ENCODE data around the gene SMIM38.

The SMIM38 gene

DNA sequence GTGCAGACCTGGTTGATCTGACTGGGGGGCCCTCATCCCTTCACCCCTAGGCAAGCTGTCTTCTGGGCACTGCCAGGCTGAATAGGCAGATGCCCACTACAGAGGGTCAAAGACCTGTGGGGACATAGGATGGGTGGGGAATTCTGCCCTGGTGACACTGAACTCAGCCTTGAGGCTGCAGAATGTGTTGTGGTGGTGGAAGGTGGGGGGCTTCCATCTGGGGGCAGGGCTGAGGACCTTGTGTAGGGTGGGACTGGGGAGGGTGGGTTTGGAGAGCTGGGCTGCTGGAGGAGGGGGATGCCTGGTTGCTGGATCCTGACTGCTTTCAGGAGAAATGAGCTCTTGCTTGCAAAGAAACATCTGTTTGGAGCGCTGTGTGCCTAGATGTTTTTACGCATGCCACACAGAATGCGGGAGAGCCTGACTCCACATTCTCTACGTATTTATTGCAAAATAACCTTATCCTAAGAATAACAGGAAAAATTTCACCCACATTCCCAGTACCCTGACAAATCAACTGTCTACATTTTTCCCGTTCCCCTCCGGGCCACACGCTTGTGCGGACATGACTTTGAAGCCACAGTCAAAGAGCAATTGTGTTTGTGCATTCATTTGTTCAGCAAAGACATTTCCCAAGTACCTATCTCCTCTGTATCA, 18.3 kb downstream of the SMIM38 start:
- TF ChIP-seq, protein P1, sequence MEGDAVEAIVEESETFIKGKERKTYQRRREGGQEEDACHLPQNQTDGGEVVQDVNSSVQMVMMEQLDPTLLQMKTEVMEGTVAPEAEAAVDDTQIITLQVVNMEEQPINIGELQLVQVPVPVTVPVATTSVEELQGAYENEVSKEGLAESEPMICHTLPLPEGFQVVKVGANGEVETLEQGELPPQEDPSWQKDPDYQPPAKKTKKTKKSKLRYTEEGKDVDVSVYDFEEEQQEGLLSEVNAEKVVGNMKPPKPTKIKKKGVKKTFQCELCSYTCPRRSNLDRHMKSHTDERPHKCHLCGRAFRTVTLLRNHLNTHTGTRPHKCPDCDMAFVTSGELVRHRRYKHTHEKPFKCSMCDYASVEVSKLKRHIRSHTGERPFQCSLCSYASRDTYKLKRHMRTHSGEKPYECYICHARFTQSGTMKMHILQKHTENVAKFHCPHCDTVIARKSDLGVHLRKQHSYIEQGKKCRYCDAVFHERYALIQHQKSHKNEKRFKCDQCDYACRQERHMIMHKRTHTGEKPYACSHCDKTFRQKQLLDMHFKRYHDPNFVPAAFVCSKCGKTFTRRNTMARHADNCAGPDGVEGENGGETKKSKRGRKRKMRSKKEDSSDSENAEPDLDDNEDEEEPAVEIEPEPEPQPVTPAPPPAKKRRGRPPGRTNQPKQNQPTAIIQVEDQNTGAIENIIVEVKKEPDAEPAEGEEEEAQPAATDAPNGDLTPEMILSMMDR (IDR thresholded peaks at IDR 0.05; ENCODE audit: extremely low read depth, insufficient read depth, missing control alignments) = no peak
- in situ Hi-C loops (cut with MboI; ENCODE audit: low pct_unique_long_range_greater_than_20kb, low sequenced_read_pairs, unreplicated experiment) = no loop called here
- no peak for DNase-seq (ENCODE audit: low spot score)

DNA sequence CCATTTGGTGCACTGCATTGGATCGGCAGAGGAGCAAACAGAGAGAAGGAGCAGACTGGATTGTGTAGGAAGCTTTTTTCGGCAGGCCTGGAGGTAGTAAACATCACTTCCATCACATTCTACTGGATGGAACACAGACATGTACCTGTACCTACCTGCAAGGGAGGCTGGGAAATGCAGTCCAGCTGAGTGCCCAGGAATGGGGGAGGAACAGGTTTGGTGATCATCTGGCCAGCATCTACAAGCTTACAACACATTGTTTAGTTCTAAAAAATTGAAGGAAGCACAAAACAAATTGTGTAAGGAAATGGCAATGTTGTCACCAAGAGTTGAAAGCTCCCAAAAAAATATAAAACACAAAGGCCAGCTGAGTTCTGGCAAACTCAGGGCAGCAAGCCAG, 19.1 kb downstream of the SMIM38 start:
- no peak for DNase-seq (ENCODE audit: low spot score)
- TF ChIP-seq, protein P1 (IDR thresholded peaks at IDR 0.05; ENCODE audit: extremely low read depth, insufficient read depth, missing control alignments) = no peak
- in situ Hi-C loops (cut with MboI; ENCODE audit: low pct_unique_long_range_greater_than_20kb, low sequenced_read_pairs, unreplicated experiment) = no loop called here

DNA sequence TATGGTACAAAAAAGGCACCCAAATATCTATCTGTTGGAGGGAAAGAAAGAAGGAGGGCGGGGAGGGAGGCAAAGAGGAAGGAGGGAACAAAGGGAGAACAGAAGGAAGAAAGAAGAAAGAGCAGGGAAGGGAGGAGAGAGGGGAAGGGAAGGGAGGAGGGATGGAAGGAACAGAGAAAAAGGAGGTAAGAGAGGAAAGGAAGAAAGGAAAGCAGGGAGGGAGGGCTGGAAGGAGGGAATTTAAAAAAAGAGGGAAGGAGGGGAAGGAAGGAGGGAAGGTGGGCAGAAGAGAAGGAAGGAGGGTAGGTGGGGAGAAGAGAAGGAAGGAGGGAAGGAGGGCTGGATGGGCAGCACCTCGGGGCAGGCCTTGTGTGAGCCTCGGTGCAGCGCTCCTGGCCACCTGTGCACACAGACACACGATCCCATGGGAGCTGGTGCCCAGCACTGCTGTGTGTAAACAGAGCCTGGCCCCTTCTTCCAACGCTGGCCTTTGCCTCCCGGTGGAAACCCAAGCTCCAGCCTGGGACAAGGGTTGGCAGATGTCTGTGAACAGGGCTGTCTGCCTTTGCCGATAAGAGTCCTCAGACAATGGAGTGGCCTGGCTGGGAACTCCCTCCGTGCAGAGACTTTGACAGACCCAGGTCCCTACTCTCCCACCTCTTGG, 23.2 kb downstream of the SMIM38 start:
- TF ChIP-seq, protein P1 (IDR thresholded peaks at IDR 0.05; ENCODE audit: extremely low read depth, insufficient read depth, missing control alignments) = no peak
- in situ Hi-C loops (cut with MboI; ENCODE audit: low pct_unique_long_range_greater_than_20kb, low sequenced_read_pairs, unreplicated experiment) = no loop called here
- DNase-seq (ENCODE audit: low spot score) = no peak

DNA sequence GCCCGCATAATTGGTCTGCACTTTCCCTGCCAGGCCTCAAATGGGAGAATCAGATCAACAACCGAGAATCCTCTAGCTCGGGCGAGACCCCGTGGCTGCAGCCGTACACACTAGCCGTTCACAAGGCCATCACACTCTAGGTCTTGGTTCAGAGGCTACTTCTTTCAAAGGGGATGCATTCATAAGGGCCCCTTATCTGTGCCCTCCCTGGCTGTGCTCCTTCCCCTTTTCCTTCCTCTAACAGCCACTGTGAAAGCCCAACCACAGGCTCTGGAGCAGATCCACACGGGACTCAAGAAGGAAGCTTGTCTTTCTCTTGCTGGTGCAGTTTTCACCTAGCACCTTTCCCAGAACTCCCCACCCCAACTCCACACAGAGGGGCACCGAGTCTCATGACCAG, 24.5 kb downstream of the SMIM38 start:
- TF ChIP-seq, protein P1 (IDR thresholded peaks at IDR 0.05; ENCODE audit: extremely low read depth, insufficient read depth, missing control alignments) = no peak
- DNase-seq (ENCODE audit: low spot score) = no peak
- in situ Hi-C loops (cut with MboI; ENCODE audit: low pct_unique_long_range_greater_than_20kb, low sequenced_read_pairs, unreplicated experiment) = no loop called here

DNA sequence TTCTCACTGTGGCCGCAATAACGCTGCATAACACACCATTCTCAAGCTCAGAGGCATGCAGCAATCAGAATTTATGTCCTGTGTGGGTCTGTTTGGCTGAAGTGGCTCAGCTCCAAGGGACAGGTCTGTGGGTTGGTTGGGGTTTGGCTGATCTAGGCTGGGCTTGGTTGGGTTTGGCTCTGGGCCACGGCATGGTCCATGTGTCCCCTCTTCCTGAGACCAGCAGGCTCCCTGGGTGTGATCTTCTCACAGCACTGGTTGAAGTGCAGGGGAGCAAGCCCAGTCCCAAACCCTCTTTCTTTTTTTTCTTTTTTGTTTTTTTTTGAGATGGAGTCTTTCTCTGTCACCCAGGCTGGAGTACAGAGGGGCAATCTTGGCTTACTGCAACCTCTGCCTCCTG, 25.0 kb downstream of the SMIM38 start:
- TF ChIP-seq, protein P1 (IDR thresholded peaks at IDR 0.05; ENCODE audit: extremely low read depth, insufficient read depth, missing control alignments) = no peak
- in situ Hi-C loops (cut with MboI; ENCODE audit: low pct_unique_long_range_greater_than_20kb, low sequenced_read_pairs, unreplicated experiment) = no loop called here
- DNase-seq (ENCODE audit: low spot score) = no peak

DNA sequence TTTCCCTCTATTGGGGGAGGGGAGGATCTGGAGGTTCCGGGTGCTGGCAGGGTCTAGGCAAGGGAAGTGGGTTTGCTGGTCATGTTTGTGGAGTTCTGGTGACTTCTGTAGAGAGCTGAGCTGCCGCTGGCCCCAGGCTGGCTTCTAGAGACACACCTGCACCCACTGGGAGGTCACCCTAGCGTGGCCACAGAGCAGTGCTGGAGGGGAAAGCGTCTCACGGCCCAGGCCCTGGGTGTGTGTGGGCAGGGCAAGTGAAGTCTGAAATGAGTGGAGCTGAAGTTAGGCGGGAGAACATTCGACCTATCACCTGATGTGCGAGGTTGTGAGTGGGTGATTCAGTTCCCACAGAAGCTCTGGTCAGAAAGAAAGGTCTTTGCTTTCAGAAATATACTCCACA, 27.9 kb downstream of the SMIM38 start:
- peak; percentile 73 for DNase-seq (ENCODE audit: low spot score)
- TF ChIP-seq, protein P1 (IDR thresholded peaks at IDR 0.05; ENCODE audit: extremely low read depth, insufficient read depth, missing control alignments) = no peak
- in situ Hi-C loops (cut with MboI; ENCODE audit: low pct_unique_long_range_greater_than_20kb, low sequenced_read_pairs, unreplicated experiment) = no loop called here

Data from GM13977 (cell line).